H1 (cell line): Measurements from ENCODE around the gene SLC25A30. TPM values are rescaled to one million over a fixed set of nuclear protein-coding genes. Genes with fewer than 3 reads are reported as not detected.

ENCODE experiments used
- CTCF ChIA-PET: fragments of 300-600 bp; sonication (Branson Sonifier 250); formaldehyde crosslinking; loops from one replicate; lab custom pipeline; 2021; ENCODE audit not compliant: partially characterized antibody; lab: Charles Lee
- POLR2A ChIA-PET: fragments of 300-600 bp; sonication (Branson Sonifier 250); formaldehyde crosslinking; loops from one replicate; lab custom pipeline; 2021; ENCODE audit warnings: inconsistent platforms; ENCODE audit not compliant: partially characterized antibody; lab: Charles Lee
- DNase-seq, 2 experiments: peaks; one replicate each; pipeline versions ENCODE4 v3.0.0 to v3.0.0-alpha.2; 2010 to 2022; ENCODE audit warnings: low spot score in 2 of 2, low read depth in 1 of 2, mixed read lengths in 1 of 2
- FAIRE-seq: peaks from 2 replicates; lab custom pipeline; 2011; peaks lifted over from hg19 to GRCh38; lab: Jason Lieb, UNC
- H2AFZ ChIP-seq: 2 replicates; pipeline ENCODE4 v1.8.1; 2012; ENCODE audit warnings: low read length, inconsistent platforms
- H2AK5ac ChIP-seq: 2 replicates; pipeline ENCODE4 v1.6.1; 2013; ENCODE audit warnings: low read depth, low read length
- H2BK120ac ChIP-seq: replicated peaks from 2 replicates; pipeline ENCODE3; 2013; ENCODE audit warnings: low read depth, low read length, inconsistent platforms
- H2BK12ac ChIP-seq: 2 replicates; pipeline ENCODE4 v1.6.1; 2013; ENCODE audit warnings: low read depth, low read length
- H2BK15ac ChIP-seq: 2 replicates; pipeline ENCODE4 v1.6.1; 2013; ENCODE audit warnings: low read length
- H2BK20ac ChIP-seq: 2 replicates; pipeline ENCODE4 v1.6.1; 2013; ENCODE audit warnings: low read length
- H2BK5ac ChIP-seq: 2 replicates; pipeline ENCODE4 v1.6.1; 2013; ENCODE audit warnings: low read depth, low read length
- H3K14ac ChIP-seq: 2 replicates; pipeline ENCODE4 v1.6.1; 2013; ENCODE audit warnings: inconsistent platforms; ENCODE audit not compliant: insufficient read length
- H3K18ac ChIP-seq: 2 replicates; pipeline ENCODE4 v1.6.1; 2013; ENCODE audit warnings: low read length; ENCODE audit errors: extremely low read depth
- H3K23ac ChIP-seq: 2 replicates; pipeline ENCODE4 v1.6.1; 2013; ENCODE audit warnings: inconsistent platforms; ENCODE audit not compliant: insufficient read length
- H3K23me2 ChIP-seq: 2 replicates; pipeline ENCODE4 v1.6.1; 2013; ENCODE audit warnings: low read depth, low read length
- H3K27ac ChIP-seq: 2 replicates; pipeline ENCODE4 v1.6.1; 2011; ENCODE audit warnings: low read depth, low read length, inconsistent platforms
- H3K27me3 ChIP-seq, 4 experiments: replicated peaks in 1 of 4; 1 replicate in 1 of 4; 2 replicates in 3 of 4; pipeline versions ENCODE4 v1.6.1 to v1.8.1; 2011 to 2013; ENCODE audit warnings: low read length in 3 of 4, mild to moderate bottlenecking in 3 of 4, inconsistent platforms in 2 of 4, mixed read lengths in 2 of 4, moderate library complexity in 1 of 4; ENCODE audit not compliant: control insufficient read depth in 3 of 4, insufficient read depth in 3 of 4; ENCODE audit errors: extremely low read depth in 1 of 4
- H3K36me3 ChIP-seq, 4 experiments: 2 replicates each; pipeline versions ENCODE4 v1.6.1 to v1.8.1; 2011 to 2013; ENCODE audit warnings: mild to moderate bottlenecking in 4 of 4, low read length in 3 of 4, moderate library complexity in 2 of 4, control low read depth in 1 of 4, inconsistent platforms in 1 of 4; ENCODE audit not compliant: insufficient read depth in 4 of 4, control insufficient read depth in 2 of 4
- H3K4ac ChIP-seq: replicated peaks from 2 replicates; pipeline ENCODE3; 2013; ENCODE audit warnings: low read length, low read depth, mixed read lengths, inconsistent platforms; ENCODE audit not compliant: insufficient read length
- H3K4me1 ChIP-seq, 4 experiments: replicated peaks in 1 of 4; 1 replicate in 1 of 4; 2 replicates in 3 of 4; pipeline versions ENCODE4 v1.6.1 to v1.8.1; 2011 to 2013; ENCODE audit warnings: low read length in 3 of 4, inconsistent platforms in 2 of 4, mixed read lengths in 1 of 4; ENCODE audit not compliant: insufficient read depth in 4 of 4, control insufficient read depth in 3 of 4
- H3K4me2 ChIP-seq, 2 experiments: 2 replicates each; pipeline versions ENCODE4 v1.6.1 to v1.8.1; 2011 to 2013; ENCODE audit warnings: low read depth in 2 of 2, low read length in 2 of 2, control low read depth in 1 of 2, inconsistent platforms in 1 of 2, mild to moderate bottlenecking in 1 of 2; ENCODE audit not compliant: insufficient read depth in 1 of 2
- H3K4me3 ChIP-seq, 4 experiments: fragments of 200-600, 300-600 bp in 1 of 4; sonication (generic), shearing (Covaris generic), sonication (Bioruptor Twin) in 1 of 4; 2 replicates each; pipeline versions ENCODE4 v1.5.1 to v1.8.1; 2011 to 2016; ENCODE audit warnings: low read length in 4 of 4, low read depth in 3 of 4, control low read depth in 2 of 4, inconsistent platforms in 2 of 4, mild to moderate bottlenecking in 2 of 4, mixed read lengths in 1 of 4, moderate library complexity in 1 of 4; ENCODE audit not compliant: insufficient read depth in 2 of 4; ENCODE audit errors: extremely low read depth in 1 of 4
- H3K56ac ChIP-seq: replicated peaks from 2 replicates; pipeline ENCODE3; 2013; ENCODE audit warnings: low read depth, mild to moderate bottlenecking, mixed read lengths, low read length, inconsistent platforms; ENCODE audit not compliant: insufficient read length
- H3K79me1 ChIP-seq: 2 replicates; pipeline ENCODE4 v1.6.1; 2013; ENCODE audit warnings: low read depth, low read length, control low read depth
- H3K79me2 ChIP-seq, 2 experiments: 2 replicates each; pipeline versions ENCODE4 v1.6.1 to v1.8.1; 2012 to 2013; ENCODE audit warnings: low read length in 2 of 2, mild to moderate bottlenecking in 2 of 2, inconsistent platforms in 1 of 2; ENCODE audit not compliant: insufficient read depth in 2 of 2, control insufficient read depth in 1 of 2
- H3K9ac ChIP-seq, 4 experiments: replicated peaks in 1 of 4; 1 replicate in 1 of 4; 2 replicates in 3 of 4; pipeline versions ENCODE4 v1.6.1 to v1.8.1; 2011 to 2013; ENCODE audit warnings: low read depth in 3 of 4, low read length in 3 of 4, control low read depth in 2 of 4, mild to moderate bottlenecking in 2 of 4, moderate library complexity in 2 of 4, inconsistent platforms in 1 of 4; ENCODE audit errors: extremely low read depth in 1 of 4
- H3K9me3 ChIP-seq, 2 experiments: 2 replicates each; pipeline versions ENCODE4 v1.6.1 to v1.8.1; 2012 to 2013; ENCODE audit warnings: mild to moderate bottlenecking in 2 of 2, moderate library complexity in 2 of 2, control low read depth in 1 of 2, inconsistent platforms in 1 of 2, low read depth in 1 of 2, low read length in 1 of 2, mixed read lengths in 1 of 2; ENCODE audit not compliant: insufficient read depth in 2 of 2
- H4K20me1 ChIP-seq, 2 experiments: replicated peaks in 1 of 2; 2 replicates each; pipeline versions ENCODE3 to v1.8.1; 2011 to 2013; ENCODE audit warnings: inconsistent platforms in 2 of 2, low read length in 2 of 2, mild to moderate bottlenecking in 1 of 2; ENCODE audit not compliant: insufficient read depth in 2 of 2, control insufficient read depth in 1 of 2
- H4K5ac ChIP-seq: 2 replicates; pipeline ENCODE4 v1.6.1; 2013; ENCODE audit warnings: low read length, low read depth, mixed read lengths, inconsistent platforms; ENCODE audit not compliant: insufficient read length
- H4K8ac ChIP-seq: 2 replicates; pipeline ENCODE4 v1.8.0; 2013; ENCODE audit warnings: mild to moderate bottlenecking, moderate library complexity, low read length, inconsistent platforms; ENCODE audit not compliant: insufficient read depth; ENCODE audit errors: extremely low read depth
- H4K91ac ChIP-seq: replicated peaks from 2 replicates; pipeline ENCODE3; 2013; ENCODE audit warnings: low read length, mixed read lengths, inconsistent platforms; ENCODE audit not compliant: insufficient read length
- CTBP2 ChIP-seq: IDR thresholded peaks from 2 replicates; pipeline ENCODE4 v1.7.0; 2011; ENCODE audit warnings: borderline replicate concordance, mild to moderate bottlenecking, moderate library complexity, mixed read lengths, low read length; ENCODE audit not compliant: insufficient read depth, insufficient read length
- EGR1 ChIP-seq: IDR thresholded peaks from 2 replicates; pipeline ENCODE4 v1.6.1; 2011; ENCODE audit warnings: low read depth, low read length, borderline replicate concordance
- GABPA ChIP-seq: IDR thresholded peaks from 2 replicates; pipeline ENCODE4 v1.6.1; 2011; ENCODE audit warnings: mild to moderate bottlenecking, low read length, moderate library complexity, borderline replicate concordance; ENCODE audit not compliant: insufficient read depth
- MAX ChIP-seq: IDR thresholded peaks from 2 replicates; pipeline ENCODE4 v1.6.1; 2012; ENCODE audit warnings: inconsistent platforms
- SAP30 ChIP-seq: fragments of 300-600 bp; sonication (generic); IDR thresholded peaks from 2 replicates; pipeline ENCODE4 v1.7.1; 2012; ENCODE audit warnings: low read length, moderate library complexity, mild to moderate bottlenecking, inconsistent platforms; ENCODE audit not compliant: insufficient read depth, insufficient replicate concordance
- SIRT6 ChIP-seq: IDR thresholded peaks from one replicate; pipeline ENCODE4 v1.7.1; 2012; ENCODE audit warnings: low read length, inconsistent platforms
- TAF1 ChIP-seq: IDR thresholded peaks from 2 replicates; pipeline ENCODE4 v1.6.1; 2011; ENCODE audit warnings: mild to moderate bottlenecking, low read depth, low read length
- TBP ChIP-seq: IDR thresholded peaks from 2 replicates; pipeline ENCODE4 v1.6.1; 2011; ENCODE audit warnings: low read depth, low read length, improper control_type of control experiment
- WGBS, 2 experiments: shearing (Covaris generic) in 1 of 2; methylation state at CpG; one replicate each; pipeline versions ENCODE4 v1.1.6 to v1.1.7; 2013 to 2015; ENCODE audit warnings: low lambda C conversion rate in 2 of 2, mixed read lengths in 2 of 2, inconsistent platforms in 1 of 2, low coverage in 1 of 2, missing lambda C conversion rate in 1 of 2; ENCODE audit not compliant: insufficient replicate concordance in 2 of 2, insufficient coverage in 1 of 2, insufficient read length in 1 of 2; ENCODE audit errors: extremely low coverage in 1 of 2, missing lambda C conversion rate in 1 of 2; 5-methylcytosine and 5-hydroxymethylcytosine counted together
- polyA plus RNA-seq, 7 experiments: library from polyadenylated mRNA; depleted of rRNA in 3 of 7; stranded (reverse) in 5 of 7; unstranded in 2 of 7; fragments of >200 nt in 5 of 7; fragments of 200-250 nt in 2 of 7; gene quantifications; 1 replicate in 5 of 7; 2 replicates in 1 of 7; 4 replicates in 1 of 7; pipeline versions ENCODE4 v1.2.1 to v1.2.3, GENCODE V29; 2011 to 2013; ENCODE audit warnings: missing spikeins in 2 of 7, mixed read lengths in 2 of 7
- total RNA-seq: library from RNA; stranded (reverse); fragmentation: NEBNext Ultra II Directional; extraction: Animal tissue kit (Norgen Biotek cat#: 25700); gene quantifications from 2 replicates; pipeline ENCODE4 v1.2.1, GENCODE V29; 2021

The SLC25A30 gene
- total and polyA plus RNA-seq, 2 of the 8 experiments (the other 6 are each of a cell fraction or from before 2014, with no cell fraction given): 2.1 to 8.7 TPM

DNA sequence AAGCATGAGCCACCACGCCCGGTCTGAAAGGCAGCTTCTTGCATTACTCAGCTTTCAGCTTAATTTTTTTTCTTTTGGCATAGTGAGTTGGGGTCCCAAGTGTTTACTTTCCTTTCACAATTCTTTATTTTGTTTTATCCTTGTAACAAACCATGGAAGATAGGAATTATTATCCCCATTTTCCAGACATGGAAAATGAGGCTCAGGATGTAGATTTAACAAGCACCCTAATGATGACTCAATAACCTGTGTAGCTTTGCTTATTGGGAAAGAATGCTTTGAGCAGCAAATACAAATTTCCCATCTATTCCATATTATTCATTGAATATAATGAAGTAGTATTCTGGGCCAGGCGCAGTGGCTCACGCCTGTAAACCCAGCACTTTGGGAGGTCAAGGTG, 33.1 kb upstream of the SLC25A30 start:
- POLR2A ChIA-PET: interaction anchor here (2.2 kb wide), 1 partner anchor 14 kb away, joined by 8 read pairs; the partner anchor contains the start of gene COG3
- CTCF ChIA-PET: interaction anchor here (1.1 to 1.8 kb wide), 2 partner anchors 12 to 22 kb away, joined by 4 read pairs; no protein-coding TSS in a partner anchor

More for the DNA sequence above, 33.1 kb upstream of the SLC25A30 start:
- Histone ChIP-seq H3K4me1 (no peaks in the 10 kb centered on the region), H3K23ac (no peak overlapping the region), H3K14ac (no peak overlapping the region), H2BK20ac (no peak overlapping the region), H3K36me3 (no peaks in the 10 kb centered on the region), H4K20me1 (no peaks in the 10 kb centered on the region), H4K8ac (no peak overlapping the region), H3K79me1 (no peaks in the 10 kb centered on the region), H3K23me2 (no peaks in the 10 kb centered on the region), H4K91ac (no peak overlapping the region), H3K4me3 (no peak overlapping the region), H2AFZ (no peak overlapping the region), H3K9ac (no peak overlapping the region), H2BK12ac (no peak overlapping the region), H4K5ac (no peak overlapping the region), H2BK15ac (no peak overlapping the region), H2BK120ac (no peak overlapping the region), H2BK5ac (no peak overlapping the region), H3K56ac (no peak overlapping the region), H3K9me3 (no peaks in the 10 kb centered on the region), H3K18ac (no peak overlapping the region), H3K4me2 (no peak overlapping the region), H3K27ac (no peak overlapping the region), H2AK5ac (no peak overlapping the region), H3K27me3 (no peaks in the 10 kb centered on the region; a peak in 1 of 7 replicates), H3K4ac (no peak overlapping the region), H3K79me2 (no peaks in the 10 kb centered on the region)
- DNase-seq (no peak), FAIRE-seq (no peak)
- WGBS, 2 experiments: 95% methylated on average over 4 of the region's 4 CpGs; no CpG with 5 or more reads in 1 of the 2 experiments
- TF ChIP-seq GABPA: no peak
- TF ChIP-seq SIRT6: no peak
- TF ChIP-seq SAP30: no peak
- no peak for TF ChIP-seq TBP
- TF ChIP-seq CTBP2: no peak
- no peak for TF ChIP-seq TAF1
- TF ChIP-seq MAX: no peak
- TF ChIP-seq EGR1: no peak
